Skin epidermis (tissue), 12 donors: ENCODE measurements around the gene CCR5.

Experiments used
- H3K27ac ChIP-seq, 21 experiments: fragments of 200-600 bp; sonication (generic) in 11 of 21; one replicate each; pipeline ENCODE4 v1.5.0; 2020; ENCODE audit warnings: mild to moderate bottlenecking in 3 of 21, inconsistent platforms in 2 of 21, moderate library complexity in 2 of 21
- H3K4me3 ChIP-seq, 7 experiments: fragments of 200-600 bp; sonication (generic) in 2 of 7; one replicate each; pipeline ENCODE4 v1.5.0; 2020; ENCODE audit warnings: inconsistent platforms in 2 of 7, mild to moderate bottlenecking in 2 of 7, moderate library complexity in 1 of 7

The CCR5 gene

DNA sequence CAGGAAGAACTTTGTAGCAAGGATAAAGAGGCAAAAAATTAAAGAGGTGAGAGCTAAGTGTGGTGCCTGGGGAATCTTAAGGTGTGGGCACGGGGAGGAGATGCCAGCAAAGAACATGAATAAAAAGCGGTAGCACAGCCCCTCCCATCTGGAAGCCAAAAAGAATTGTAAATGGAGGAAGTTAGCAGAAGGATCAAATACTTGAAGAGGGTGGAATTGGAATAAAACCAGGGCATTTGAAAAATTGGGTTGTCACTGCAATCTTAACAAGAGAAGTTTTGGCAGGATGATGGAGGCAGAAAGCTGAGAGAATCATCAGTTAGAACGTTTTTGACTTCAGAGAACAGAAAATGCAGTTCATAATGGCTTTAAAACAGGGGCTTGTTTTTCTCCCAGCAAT is 14.5 kb upstream of the CCR5 start:
- H3K27ac ChIP-seq: peak overlapping the region in 6 of 21 experiments; percentile 20 to 83 (median 40)
- peak overlapping the region in 1 of 7 experiments; percentile 25 for H3K4me3 ChIP-seq

DNA sequence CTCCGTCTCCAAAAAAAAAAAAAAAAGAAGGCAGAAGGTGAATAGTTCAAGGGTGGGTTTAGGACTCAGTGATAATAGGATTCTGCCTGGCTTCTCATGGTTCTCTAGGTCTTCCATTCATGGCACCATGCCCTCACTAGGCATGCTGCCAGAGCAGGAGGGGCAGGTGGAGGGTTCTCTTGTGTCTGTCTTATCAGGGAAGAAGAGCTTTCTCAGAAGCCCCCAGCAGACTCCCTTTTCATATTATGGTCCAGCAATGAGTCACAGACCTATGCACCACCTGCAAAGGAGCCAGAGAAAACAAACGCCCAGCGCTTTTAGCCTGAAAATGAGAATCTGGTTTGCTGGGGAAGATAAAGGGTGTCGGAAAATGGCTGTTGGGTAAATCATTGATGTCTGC is 13.8 kb upstream of the CCR5 start:
- Histone ChIP-seq H3K4me3 (no peak overlapping the region), H3K27ac (peak overlapping the region in 3 of 21 experiments; percentile 32 to 78 (median 35))

DNA sequence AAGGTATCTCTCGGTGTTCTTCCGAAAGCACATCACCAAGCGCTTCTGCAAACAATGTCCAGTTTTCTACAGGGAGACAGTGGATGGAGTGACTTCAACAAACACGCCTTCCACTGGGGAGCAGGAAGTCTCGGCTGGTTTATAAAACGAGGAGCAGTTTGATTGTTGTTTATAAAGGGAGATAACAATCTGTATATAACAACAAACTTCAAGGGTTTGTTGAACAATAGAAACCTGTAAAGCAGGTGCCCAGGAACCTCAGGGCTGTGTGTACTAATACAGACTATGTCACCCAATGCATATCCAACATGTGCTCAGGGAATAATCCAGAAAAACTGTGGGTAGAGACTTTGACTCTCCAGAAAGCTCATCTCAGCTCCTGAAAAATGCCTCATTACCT is 12.3 kb upstream of the CCR5 start:
- Histone ChIP-seq H3K4me3 (no peak overlapping the region), H3K27ac (peak overlapping the region in 2 of 21 experiments; percentile 12 to 79)

DNA sequence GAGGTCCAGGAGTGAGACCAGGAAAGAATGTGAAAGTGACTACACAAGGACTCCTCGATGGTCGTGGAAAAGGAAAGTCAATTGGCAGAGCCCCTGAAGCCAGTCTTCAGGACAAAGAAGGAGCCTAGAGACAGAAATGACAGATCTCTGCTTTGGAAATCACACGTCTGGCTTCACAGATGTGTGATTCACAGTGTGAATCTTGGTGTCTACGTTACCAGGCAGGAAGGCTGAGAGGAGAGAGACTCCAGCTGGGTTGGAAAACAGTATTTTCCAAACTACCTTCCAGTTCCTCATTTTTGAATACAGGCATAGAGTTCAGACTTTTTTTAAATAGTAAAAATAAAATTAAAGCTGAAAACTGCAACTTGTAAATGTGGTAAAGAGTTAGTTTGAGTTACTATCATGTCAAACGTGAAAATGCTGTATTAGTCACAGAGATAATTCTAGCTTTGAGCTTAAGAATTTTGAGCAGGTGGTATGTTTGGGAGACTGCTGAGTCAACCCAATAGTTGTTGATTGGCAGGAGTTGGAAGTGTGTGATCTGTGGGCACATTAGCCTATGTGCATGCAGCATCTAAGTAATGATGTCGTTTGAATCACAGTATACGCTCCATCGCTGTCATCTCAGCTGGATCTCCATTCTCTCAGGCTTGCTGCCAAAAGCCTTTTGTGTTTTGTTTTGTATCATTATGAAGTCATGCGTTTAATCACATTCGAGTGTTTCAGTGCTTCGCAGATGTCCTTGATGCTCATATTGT is 10.8 kb upstream of the CCR5 start:
- no peak overlapping the region for H3K4me3 ChIP-seq
- H3K27ac ChIP-seq: peak overlapping the region in 13 of 21 experiments; percentile 3 to 79 (median 48)

DNA sequence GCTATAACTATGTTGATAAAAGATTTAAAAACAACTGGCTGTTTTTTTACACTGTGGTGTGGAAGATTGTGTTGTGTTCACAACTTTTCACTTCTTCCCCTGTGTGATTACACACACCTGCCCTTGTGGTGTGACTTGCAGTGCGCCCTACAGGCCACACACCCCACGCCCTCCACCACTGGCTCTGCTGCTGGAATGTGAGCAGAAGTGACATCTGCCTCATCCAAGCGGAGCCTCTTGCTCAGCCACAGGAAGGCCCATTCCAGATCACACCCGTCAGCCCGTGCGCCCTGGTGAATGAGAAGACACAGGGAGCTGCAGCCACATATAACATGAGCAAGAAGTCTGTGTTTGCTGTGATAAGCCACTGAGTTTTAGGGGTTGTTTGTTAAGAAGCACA is 9.8 kb upstream of the CCR5 start:
- Histone ChIP-seq H3K4me3 (no peak overlapping the region), H3K27ac (peak overlapping the region in 5 of 21 experiments; percentile 3 to 79 (median 46))

DNA sequence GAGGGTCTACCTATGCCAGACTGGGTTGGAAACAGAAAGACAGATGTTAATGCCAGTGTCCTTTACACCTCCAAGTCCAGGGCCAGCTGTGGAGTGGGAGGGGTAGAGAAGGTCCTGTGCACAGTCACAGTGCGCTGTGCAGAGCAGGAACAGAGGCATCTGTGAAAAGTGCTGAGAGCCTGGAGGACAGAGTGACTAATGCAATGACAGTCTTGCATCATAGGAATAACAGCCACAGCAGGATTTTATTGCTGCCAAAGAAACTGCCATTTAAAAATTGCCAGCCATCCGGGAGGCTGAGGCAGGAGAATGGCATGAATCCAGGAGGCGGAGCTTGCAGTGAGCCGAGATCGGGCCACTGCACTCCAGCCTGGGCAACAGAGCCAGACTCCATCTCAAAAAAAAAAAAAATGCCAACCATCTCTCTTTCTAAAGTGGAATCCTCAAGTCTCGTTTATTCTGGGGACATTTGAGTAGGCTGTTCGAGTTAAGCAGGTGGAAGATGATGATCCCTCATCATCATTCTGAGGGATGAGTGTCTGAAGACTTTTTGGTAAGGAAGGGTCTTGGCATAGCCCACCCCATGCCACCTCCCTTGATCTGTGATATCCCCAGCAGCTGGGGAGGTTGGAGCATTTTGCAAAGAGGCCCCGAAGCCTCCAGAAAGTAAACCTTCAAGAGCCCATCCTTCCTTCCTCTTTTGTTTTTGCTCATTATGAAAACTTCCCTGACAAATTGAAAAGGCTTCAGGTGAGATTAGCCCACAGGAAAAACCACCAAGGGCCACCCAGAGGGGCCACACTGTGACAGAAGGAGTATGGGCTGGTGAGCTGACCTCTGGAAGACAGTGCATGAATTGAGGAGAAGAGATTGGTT is 9.1 kb upstream of the CCR5 start:
- peak overlapping the region in 5 of 21 experiments; percentile 3 to 79 (median 46) for H3K27ac ChIP-seq

DNA sequence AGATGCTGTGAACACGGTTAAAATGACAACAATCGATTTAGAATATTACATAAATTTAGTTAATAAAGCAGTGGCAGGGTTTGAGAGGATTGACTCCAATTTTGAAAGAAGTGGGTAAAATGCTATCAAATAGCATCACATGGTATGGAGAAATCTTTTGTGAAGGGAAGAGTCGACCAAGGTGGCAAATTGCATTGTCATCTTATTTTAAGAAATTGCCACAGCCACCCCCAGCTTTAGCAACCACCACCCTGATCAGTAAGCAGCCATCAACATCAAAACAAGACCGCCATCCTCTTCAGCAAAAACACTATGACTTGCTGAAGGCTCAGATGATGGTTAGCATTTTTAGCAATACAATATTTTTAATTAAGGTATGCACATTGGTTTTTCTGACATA is 5.7 kb upstream of the CCR5 start:
- no peak overlapping the region for H3K4me3 ChIP-seq
- no peak overlapping the region for H3K27ac ChIP-seq

More for the DNA sequence above, 9.1 kb upstream of the CCR5 start:
- no peak overlapping the region for H3K4me3 ChIP-seq

DNA sequence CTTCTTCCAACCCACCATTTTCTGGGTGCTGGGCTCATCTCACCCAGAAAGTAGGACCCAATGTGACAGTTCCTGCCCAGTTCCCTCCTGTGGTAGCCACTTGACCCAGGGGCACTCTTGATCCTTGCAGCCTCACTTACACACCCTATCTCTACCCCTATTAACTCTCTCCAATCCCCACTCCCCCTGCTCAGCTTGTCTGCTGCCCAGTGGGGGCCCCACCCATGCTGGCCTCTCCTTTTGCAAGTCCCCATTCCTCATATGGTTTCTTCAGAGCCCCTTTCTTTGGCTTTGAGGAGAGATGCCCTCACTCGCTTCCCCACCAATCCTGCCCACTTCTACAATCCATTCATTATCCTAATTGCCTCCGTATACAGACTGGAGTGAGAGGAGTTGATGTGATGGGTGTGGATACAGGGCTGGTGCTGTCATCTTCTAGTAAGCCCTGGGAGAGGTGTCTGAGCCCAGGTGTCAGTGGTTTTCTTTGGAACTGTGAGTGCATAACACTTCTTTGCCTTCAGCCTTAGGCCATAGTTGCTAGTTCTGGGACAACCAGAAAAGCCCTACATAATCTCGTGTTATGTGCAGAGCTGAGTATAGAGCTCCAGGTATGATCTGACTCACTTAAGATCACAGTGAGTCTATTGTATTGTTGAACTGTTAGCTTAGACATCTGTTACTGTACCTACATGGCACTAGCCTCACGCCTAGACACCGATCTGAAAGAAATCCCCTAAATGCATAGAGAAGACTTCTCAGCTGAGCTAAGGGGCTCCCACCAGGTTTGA is 4.8 kb upstream of the CCR5 start:
- no peak overlapping the region for H3K4me3 ChIP-seq
- no peak overlapping the region for H3K27ac ChIP-seq

DNA sequence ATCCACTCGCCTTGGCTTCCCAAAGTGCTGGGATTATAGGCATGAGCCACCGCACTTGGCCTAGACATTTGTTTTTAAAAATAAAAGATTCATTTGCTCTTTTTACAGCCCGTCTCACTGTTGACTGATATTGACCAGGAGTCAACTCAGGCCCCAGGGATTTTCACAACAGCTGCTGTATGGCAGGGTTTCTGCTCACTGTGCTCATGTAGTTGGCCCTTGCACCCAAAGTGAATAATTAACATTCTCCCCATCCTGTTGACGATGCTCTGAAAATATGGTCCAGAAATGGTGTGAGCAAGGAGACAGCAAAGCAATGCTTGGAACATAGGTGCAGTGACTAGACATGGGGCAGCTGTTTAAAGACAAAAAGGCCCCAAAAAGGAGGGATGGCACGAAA is 2.9 kb upstream of the CCR5 start:
- H3K27ac ChIP-seq: peak overlapping the region in 6 of 21 experiments; percentile 76 to 85 (median 79)
- no peak overlapping the region for H3K4me3 ChIP-seq

DNA sequence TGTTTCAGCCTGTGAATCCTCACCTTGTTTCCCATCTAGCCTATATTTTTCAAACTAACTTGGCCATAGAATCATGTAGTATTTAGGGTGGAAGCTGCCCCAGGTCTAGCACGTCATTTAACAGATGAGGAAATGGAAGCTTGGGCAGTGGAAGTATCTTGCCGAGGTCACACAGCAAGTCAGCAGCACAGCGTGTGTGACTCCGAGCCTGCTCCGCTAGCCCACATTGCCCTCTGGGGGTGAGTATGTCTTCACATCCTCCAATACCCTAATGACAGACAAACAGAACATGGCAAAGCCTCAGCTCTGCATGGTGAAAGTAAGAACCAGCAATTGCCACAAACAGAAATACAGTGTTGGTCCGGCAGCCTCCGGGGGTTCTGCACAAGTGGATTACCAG is 2.2 kb upstream of the CCR5 start:
- Histone ChIP-seq H3K4me3 (no peak overlapping the region), H3K27ac (peak overlapping the region in 9 of 21 experiments; percentile 4 to 85 (median 79))

DNA sequence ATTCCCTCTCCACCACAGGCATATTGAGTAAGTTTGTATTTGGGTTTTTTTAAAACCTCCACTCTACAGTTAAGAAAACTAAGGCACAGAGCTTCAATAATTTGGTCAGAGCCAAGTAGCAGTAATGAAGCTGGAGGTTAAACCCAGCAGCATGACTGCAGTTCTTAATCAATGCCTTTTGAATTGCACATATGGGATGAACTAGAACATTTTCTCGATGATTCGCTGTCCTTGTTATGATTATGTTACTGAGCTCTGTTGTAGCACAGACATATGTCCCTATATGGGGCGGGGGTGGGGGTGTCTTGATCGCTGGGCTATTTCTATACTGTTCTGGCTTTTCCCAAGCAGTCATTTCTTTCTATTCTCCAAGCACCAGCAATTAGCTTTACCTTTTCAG is 1.6 kb upstream of the CCR5 start:
- Histone ChIP-seq H3K4me3 (no peak overlapping the region), H3K27ac (peak overlapping the region in 12 of 21 experiments; percentile 2 to 85 (median 64))

DNA sequence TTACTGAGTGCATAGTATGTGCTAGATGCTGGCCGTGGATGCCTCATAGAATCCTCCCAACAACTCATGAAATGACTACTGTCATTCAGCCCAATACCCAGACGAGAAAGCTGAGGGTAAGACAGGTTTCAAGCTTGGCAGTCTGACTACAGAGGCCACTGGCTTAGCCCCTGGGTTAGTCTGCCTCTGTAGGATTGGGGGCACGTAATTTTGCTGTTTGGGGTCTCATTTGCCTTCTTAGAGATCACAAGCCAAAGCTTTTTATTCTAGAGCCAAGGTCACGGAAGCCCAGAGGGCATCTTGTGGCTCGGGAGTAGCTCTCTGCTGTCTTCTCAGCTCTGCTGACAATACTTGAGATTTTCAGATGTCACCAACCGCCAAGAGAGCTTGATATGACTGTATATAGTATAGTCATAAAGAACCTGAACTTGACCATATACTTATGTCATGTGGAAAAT is 1.0 kb upstream of the CCR5 start:
- H3K4me3 ChIP-seq: no peak overlapping the region
- H3K27ac ChIP-seq: peak overlapping the region in 15 of 21 experiments; percentile 4 to 85 (median 49)

DNA sequence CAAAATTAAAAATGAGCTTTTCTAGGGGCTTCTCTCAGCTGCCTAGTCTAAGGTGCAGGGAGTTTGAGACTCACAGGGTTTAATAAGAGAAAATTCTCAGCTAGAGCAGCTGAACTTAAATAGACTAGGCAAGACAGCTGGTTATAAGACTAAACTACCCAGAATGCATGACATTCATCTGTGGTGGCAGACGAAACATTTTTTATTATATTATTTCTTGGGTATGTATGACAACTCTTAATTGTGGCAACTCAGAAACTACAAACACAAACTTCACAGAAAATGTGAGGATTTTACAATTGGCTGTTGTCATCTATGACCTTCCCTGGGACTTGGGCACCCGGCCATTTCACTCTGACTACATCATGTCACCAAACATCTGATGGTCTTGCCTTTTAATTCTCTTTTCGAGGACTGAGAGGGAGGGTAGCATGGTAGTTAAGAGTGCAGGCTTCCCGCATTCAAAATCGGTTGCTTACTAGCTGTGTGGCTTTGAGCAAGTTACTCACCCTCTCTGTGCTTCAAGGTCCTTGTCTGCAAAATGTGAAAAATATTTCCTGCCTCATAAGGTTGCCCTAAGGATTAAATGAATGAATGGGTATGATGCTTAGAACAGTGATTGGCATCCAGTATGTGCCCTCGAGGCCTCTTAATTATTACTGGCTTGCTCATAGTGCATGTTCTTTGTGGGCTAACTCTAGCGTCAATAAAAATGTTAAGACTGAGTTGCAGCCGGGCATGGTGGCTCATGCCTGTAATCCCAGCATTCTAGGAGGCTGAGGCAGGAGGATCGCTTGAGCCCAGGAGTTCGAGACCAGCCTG is 984 bp downstream of the CCR5 start:
- H3K4me3 ChIP-seq: peak overlapping the region in 5 of 7 experiments; percentile 1 to 16 (median 8)

DNA sequence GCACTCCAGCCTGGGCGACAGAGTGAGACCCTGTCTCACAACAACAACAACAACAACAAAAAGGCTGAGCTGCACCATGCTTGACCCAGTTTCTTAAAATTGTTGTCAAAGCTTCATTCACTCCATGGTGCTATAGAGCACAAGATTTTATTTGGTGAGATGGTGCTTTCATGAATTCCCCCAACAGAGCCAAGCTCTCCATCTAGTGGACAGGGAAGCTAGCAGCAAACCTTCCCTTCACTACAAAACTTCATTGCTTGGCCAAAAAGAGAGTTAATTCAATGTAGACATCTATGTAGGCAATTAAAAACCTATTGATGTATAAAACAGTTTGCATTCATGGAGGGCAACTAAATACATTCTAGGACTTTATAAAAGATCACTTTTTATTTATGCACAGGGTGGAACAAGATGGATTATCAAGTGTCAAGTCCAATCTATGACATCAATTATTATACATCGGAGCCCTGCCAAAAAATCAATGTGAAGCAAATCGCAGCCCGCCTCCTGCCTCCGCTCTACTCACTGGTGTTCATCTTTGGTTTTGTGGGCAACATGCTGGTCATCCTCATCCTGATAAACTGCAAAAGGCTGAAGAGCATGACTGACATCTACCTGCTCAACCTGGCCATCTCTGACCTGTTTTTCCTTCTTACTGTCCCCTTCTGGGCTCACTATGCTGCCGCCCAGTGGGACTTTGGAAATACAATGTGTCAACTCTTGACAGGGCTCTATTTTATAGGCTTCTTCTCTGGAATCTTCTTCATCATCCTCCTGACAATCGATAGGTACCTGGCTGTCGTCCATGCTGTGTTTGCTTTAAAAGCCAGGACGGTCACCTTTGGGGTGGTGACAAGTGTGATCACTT is 2.0 kb downstream of the CCR5 start:
- peak overlapping the region in 3 of 7 experiments; percentile 1 to 16 (median 11) for H3K4me3 ChIP-seq
- peak overlapping the region in 5 of 21 experiments; percentile 58 to 85 (median 79) for H3K27ac ChIP-seq

More for the DNA sequence above, 984 bp downstream of the CCR5 start:
- peak overlapping the region in 10 of 21 experiments; percentile 10 to 85 (median 78) for H3K27ac ChIP-seq

DNA sequence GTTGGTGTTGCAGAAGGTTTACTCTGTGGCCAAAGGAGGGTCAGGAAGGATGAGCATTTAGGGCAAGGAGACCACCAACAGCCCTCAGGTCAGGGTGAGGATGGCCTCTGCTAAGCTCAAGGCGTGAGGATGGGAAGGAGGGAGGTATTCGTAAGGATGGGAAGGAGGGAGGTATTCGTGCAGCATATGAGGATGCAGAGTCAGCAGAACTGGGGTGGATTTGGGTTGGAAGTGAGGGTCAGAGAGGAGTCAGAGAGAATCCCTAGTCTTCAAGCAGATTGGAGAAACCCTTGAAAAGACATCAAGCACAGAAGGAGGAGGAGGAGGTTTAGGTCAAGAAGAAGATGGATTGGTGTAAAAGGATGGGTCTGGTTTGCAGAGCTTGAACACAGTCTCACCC is 4.0 kb downstream of the CCR5 start:
- H3K4me3 ChIP-seq: no peak overlapping the region
- H3K27ac ChIP-seq: peak overlapping the region in 3 of 21 experiments; percentile 8 to 48 (median 30)

DNA sequence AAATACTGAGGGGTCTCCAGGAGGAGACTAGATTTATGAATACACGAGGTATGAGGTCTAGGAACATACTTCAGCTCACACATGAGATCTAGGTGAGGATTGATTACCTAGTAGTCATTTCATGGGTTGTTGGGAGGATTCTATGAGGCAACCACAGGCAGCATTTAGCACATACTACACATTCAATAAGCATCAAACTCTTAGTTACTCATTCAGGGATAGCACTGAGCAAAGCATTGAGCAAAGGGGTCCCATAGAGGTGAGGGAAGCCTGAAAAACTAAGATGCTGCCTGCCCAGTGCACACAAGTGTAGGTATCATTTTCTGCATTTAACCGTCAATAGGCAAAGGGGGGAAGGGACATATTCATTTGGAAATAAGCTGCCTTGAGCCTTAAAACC is 4.5 kb downstream of the CCR5 start:
- Histone ChIP-seq H3K27ac (peak overlapping the region in 3 of 21 experiments; percentile 8 to 48 (median 30)), H3K4me3 (no peak overlapping the region)

DNA sequence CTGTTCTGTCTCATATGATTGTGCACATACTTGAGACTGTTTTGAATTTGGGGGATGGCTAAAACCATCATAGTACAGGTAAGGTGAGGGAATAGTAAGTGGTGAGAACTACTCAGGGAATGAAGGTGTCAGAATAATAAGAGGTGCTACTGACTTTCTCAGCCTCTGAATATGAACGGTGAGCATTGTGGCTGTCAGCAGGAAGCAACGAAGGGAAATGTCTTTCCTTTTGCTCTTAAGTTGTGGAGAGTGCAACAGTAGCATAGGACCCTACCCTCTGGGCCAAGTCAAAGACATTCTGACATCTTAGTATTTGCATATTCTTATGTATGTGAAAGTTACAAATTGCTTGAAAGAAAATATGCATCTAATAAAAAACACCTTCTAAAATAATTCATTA is 5.1 kb downstream of the CCR5 start:
- Histone ChIP-seq H3K27ac (peak overlapping the region in 1 of 21 experiments; percentile 30), H3K4me3 (no peak overlapping the region)
